Astrocyte of the hippocampus (primary cell): ENCODE results near the gene MMS19.
A peak's percentile ranks its signal among the peaks of the same experiment; 100 is the strongest.

Source experiments
- DNase-seq: peaks from one replicate; pipeline ENCODE4 v3.0.0; 2011; ENCODE audit warnings: low read depth, low spot score

MMS19 gene

DNA sequence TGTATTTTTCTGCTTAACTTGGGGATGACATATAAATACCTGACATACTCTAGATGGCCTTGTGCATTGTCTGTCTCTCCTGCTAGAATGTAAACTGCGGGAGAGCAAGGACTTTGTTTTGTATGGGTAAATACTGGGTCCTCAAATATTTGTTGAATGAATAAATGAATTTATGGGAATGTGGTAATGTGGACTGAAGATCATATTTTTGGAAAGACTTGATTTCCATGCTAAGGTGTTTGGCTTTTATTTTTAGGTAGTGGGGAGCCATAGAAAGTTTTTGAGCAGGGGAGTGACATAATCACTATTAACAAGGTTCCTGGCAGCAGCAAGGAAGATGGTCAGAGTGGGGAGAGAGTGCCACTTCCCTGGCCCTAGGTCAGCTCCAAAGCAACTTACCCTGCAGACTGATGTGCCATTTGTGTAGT is 27.5 kb upstream of the MMS19 start:
- DNase-seq = no peak

GRCh38 chr10:97525086-97525485 is 26.9 kb upstream of the MMS19 start:
- no peak for DNase-seq

- DNase-seq = no peak
Measured at GRCh38 chr10:97522937-97523336, 24.7 kb upstream of the MMS19 start.

DNA sequence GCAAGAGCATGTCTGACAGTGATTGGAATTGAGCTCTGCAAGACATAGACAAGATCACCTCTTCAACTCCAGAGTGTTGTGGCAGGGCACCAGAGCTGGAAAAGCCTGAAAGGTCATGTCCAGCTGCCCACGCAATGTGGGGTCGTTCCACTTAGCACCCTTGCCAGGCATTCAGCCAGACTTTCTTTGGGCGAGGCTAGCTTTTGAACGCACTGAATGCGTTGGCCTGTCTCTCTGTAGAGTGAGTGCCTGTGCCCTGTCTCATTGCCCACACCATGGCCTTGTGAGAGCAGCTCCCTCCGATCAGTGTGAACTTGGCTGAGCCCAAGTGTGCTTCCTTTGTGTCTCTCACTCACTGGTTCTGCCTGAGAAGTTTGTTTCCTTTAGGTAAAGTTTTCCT is 23.8 kb upstream of the MMS19 start:
- no peak for DNase-seq

GRCh38 chr10:97520978-97521761 is 22.9 kb upstream of the MMS19 start:
- no peak for DNase-seq

DNA sequence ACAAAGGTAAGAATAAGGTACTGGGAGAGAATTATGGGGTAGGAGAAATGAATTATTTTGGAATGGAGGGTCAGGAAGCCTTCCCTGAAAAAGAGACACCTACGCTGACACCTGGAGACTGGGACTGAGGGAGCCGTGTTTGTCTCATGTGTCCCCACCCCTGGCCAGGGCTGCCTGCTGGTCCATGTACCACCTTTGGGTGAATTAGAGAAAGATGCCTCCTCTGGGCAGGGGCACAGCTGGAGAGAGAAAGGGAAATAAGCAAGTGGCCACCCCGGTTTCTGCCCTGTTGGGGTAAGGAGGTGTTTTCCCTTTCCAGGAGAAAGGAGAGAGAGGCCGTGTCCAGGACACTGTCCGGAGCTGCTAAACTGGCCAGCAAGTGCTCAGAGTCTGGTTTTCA is 22.3 kb upstream of the MMS19 start:
- DNase-seq = no peak

GRCh38 chr10:97519342-97519741 is 21.1 kb upstream of the MMS19 start:
- peak; percentile 61 for DNase-seq

DNA sequence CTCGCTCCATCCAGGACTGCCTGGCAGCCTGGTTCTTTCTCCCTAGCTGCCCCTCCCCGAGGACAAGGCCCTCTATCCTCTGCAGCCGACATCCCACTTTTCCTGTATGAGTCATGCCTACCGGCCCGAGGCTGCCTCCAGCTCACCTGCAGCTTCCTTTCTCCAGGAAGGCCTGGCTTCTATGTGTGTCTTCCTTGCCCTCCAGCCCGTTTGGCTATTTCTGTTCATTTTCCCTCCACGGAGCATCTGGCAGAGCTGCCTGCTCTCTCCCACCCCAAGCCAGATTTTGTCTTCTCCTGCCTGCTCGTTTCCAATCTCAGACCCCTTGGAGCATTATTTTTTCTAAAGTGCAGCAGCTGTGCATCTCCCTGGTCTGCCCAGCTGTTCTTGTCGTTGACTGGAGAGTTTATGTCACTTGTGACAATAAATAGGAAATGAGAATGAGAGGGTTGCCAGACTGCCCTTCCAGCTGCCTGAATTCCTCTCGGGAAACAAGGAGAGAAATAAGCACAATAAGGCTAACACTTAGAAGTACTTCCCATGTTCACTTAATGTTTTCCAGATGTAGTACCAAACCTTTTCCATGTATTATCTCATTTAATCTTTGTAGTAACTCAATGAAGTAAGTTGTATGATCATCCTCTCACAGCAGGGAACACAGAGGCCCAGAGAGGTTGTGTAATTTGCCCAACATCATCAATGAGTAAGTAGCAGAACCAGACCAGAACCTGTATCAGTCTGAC is 20.2 kb upstream of the MMS19 start:
- no peak for DNase-seq

GRCh38 chr10:97517778-97518300 is 19.6 kb upstream of the MMS19 start:
- DNase-seq = no peak

DNA sequence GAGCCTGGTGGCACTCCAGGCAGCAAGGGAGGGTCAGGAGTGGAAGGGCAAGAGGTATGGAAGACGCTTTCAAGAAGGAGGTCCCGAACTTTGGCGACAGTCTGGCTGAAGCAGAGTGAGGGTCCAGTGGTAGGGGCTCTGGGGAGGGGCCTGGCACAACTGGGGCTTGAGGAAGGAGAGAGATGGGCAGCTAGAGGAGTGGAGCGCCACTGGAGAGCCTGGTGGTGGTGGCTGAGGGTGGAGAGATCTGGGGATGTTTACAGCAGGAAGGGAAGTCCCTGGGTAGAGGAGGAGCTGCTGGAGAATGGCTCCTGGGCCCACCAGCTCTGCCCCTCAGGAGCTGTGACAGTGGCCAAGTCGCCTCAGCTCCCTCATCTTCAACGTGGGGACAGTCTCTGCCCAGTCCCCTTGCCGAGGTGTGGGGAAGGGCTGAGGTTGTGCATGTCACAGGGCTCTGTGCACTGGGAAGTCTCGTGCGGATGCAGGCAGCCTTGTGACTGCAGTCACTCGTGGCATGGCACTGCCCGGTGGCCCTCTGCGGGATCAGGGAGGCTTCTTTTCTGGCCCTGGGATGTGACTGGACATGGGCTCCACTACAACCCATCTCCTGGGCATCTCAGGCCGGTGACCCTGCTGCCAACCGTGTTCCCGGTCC is 19.0 kb upstream of the MMS19 start:
- no peak for DNase-seq

- DNase-seq = no peak
Measured at GRCh38 chr10:97515271-97515978, 17.2 kb upstream of the MMS19 start.

- DNase-seq = no peak
Measured at GRCh38 chr10:97514344-97514743, 16.1 kb upstream of the MMS19 start.

GRCh38 chr10:97512993-97513392 is 14.8 kb upstream of the MMS19 start:
- DNase-seq = no peak

GRCh38 chr10:97511711-97512440 is 13.7 kb upstream of the MMS19 start:
- DNase-seq = no peak

GRCh38 chr10:97510686-97511085 is 12.5 kb upstream of the MMS19 start:
- DNase-seq = no peak

GRCh38 chr10:97509120-97509680 is 11.0 kb upstream of the MMS19 start:
- DNase-seq = no peak

GRCh38 chr10:97508342-97508741 is 10.1 kb upstream of the MMS19 start:
- DNase-seq = peak; percentile 74

DNA sequence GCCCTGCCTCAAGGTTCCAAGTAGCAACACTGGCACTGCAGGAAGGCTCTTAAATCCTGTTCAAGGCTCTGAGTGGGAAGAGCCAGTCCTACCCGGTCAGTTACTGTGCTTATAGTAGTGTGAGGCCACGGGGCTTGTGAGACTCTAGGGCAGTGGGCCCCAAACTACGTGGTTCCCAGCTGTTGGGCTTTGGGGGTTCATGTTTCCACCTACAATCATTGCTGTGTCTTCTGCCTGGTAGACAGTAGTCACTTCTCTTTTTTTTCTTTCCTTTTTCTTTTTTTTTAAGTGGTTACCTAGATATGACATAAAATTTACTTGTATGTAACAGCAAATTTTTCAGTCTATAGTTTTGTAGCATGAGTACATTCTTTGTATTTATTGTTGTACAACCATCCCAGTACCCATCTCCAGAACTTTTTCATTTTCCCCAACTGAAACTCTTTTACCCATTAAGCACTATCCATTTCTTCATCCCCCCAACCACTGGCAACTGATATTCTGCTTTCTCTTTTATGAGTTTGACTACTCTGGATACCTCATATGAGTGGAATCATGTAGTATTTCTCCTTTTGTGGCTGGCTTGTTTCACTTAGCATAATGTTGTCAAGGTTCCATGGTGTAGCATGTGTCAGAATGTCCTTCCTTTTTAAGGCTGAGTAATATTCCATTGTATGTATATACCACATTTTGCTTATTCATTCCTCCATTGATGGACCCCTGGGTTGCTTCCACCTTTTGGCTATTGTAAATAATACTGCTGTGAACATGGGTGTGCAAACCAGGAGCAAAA is 8.2 kb upstream of the MMS19 start:
- DNase-seq = no peak

- DNase-seq = no peak
Measured at GRCh38 chr10:97505152-97505551, 6.9 kb upstream of the MMS19 start.

DNA sequence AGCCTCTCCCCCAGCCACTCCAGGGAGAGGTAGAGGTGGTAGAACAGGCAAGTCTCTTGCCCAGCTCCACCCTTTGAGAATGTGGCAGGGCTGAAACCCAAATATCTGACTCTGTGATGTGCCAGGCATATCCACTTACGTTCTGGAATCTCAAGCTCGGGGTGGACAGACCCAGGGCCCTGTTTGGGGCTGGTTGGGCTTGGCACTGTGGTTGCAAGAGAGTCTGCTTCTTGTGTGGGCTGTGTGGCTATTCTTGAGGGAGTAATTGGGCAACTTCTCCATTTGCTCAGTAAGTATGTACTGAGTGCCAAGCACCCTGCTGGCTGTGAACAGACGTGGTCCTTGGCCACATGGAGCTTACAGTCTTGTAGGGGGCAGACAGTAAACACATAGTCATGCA is 5.2 kb upstream of the MMS19 start:
- no peak for DNase-seq
